Keratinocyte (primary cell): ENCODE measurements around the gene SH3BGRL. TPM values are rescaled to one million over a fixed set of nuclear protein-coding genes. Genes with fewer than 3 reads are reported as not detected.

ENCODE experiments used
- DNase-seq: peaks from one replicate; pipeline ENCODE4 v3.0.0-alpha.2; 2011; ENCODE audit warnings: low read depth, missing footprints, low spot score
- FAIRE-seq: peaks from 2 replicates; lab custom pipeline; 2011; peaks lifted over from hg19 to GRCh38; lab: Jason Lieb, UNC
- H2AFZ ChIP-seq: 2 replicates; pipeline ENCODE4 v1.6.0; 2012; ENCODE audit warnings: low read length, control low read depth, inconsistent platforms; ENCODE audit not compliant: control insufficient read depth
- H3K27ac ChIP-seq: 2 replicates; pipeline ENCODE4 v1.5.1; 2011; ENCODE audit warnings: low read length; ENCODE audit not compliant: control insufficient read depth, insufficient read depth
- H3K27me3 ChIP-seq: 3 replicates; pipeline ENCODE4 v1.6.0; 2011; ENCODE audit warnings: low read length; ENCODE audit not compliant: control insufficient read depth, insufficient read depth; ENCODE audit errors: extremely low read depth
- H3K36me3 ChIP-seq, 2 experiments: 2 replicates in 1 of 2; 3 replicates in 1 of 2; pipeline ENCODE4 v1.5.1; 2011; ENCODE audit warnings: low read length in 2 of 2, mild to moderate bottlenecking in 1 of 2; ENCODE audit not compliant: control insufficient read depth in 2 of 2, insufficient read depth in 2 of 2; ENCODE audit errors: extremely low read depth in 1 of 2
- H3K4me1 ChIP-seq: 3 replicates; pipeline ENCODE4 v1.5.1; 2011; ENCODE audit warnings: low read length; ENCODE audit not compliant: control insufficient read depth, insufficient read depth; ENCODE audit errors: extremely low read depth
- H3K4me2 ChIP-seq: 3 replicates; pipeline ENCODE4 v1.6.0; 2011; ENCODE audit warnings: low read depth, low read length; ENCODE audit not compliant: control insufficient read depth, insufficient read depth; ENCODE audit errors: extremely low read depth
- H3K4me3 ChIP-seq, 3 experiments: fragments of 200-600 bp in 1 of 3; sonication (generic) in 1 of 3; 2 replicates in 2 of 3; 3 replicates in 1 of 3; pipeline ENCODE4 v1.5.1; 2011 to 2016; ENCODE audit warnings: low read length in 3 of 3, mild to moderate bottlenecking in 3 of 3, control low read depth in 2 of 3, inconsistent platforms in 1 of 3, low read depth in 1 of 3, mixed read lengths in 1 of 3, mixed run types in 1 of 3, moderate library complexity in 1 of 3; ENCODE audit not compliant: control insufficient read depth in 2 of 3, insufficient read depth in 2 of 3; ENCODE audit errors: extremely low read depth in 1 of 3
- H3K79me2 ChIP-seq: 2 replicates; pipeline ENCODE4 v1.6.0; 2012; ENCODE audit warnings: low read length; ENCODE audit not compliant: control insufficient read depth, insufficient read depth
- H3K9ac ChIP-seq: 3 replicates; pipeline ENCODE4 v1.6.0; 2011; ENCODE audit warnings: low read length; ENCODE audit not compliant: control insufficient read depth, insufficient read depth; ENCODE audit errors: extremely low read depth
- H3K9me1 ChIP-seq: 3 replicates; pipeline ENCODE4 v1.6.0; 2011; ENCODE audit warnings: low read length; ENCODE audit not compliant: control insufficient read depth, insufficient read depth; ENCODE audit errors: extremely low read depth
- H3K9me3 ChIP-seq: 2 replicates; pipeline ENCODE4 v1.5.1; 2012; ENCODE audit warnings: low read depth, low read length; ENCODE audit not compliant: control insufficient read depth
- H4K20me1 ChIP-seq: 3 replicates; pipeline ENCODE4 v1.6.0; 2011; ENCODE audit warnings: low read length; ENCODE audit not compliant: control insufficient read depth, insufficient read depth; ENCODE audit errors: extremely low read depth
- EZH2 ChIP-seq: IDR thresholded peaks from one replicate; pipeline ENCODE4 v1.6.1; 2012; ENCODE audit warnings: inconsistent platforms, mild to moderate bottlenecking, low read length, moderate library complexity
- dilution Hi-C: fragments of 300-500 bp; cut with MboI; formaldehyde crosslinking; loops from one replicate; pipeline ENCODE4 v1.7.0; 2020; ENCODE audit warnings: low sequenced_read_pairs; ENCODE audit not compliant: extremely low pct_ligation_motif_present
- polyA plus RNA-seq, 5 experiments: library from polyadenylated mRNA; depleted of rRNA in 3 of 5; stranded (reverse) in 3 of 5; stranded (forward) in 1 of 5; unstranded in 1 of 5; fragments of >200 nt; gene quantifications; 1 replicate in 1 of 5; 2 replicates in 3 of 5; 3 replicates in 1 of 5; pipeline versions ENCODE4 v1.2.1 to v1.2.3, GENCODE V29; 2011 to 2012; ENCODE audit warnings: missing spikeins in 2 of 5, low read depth in 1 of 5, low replicate concordance in 1 of 5
- TF ChIP-seq, protein P1 (sequence below), 3 experiments: IDR thresholded peaks in 1 of 3; conservative IDR thresholded peaks in 1 of 3; optimal IDR thresholded peaks in 1 of 3; 2 replicates in 2 of 3; 3 replicates in 1 of 3; pipeline versions ENCODE3 to v1.5.1; 2011; ENCODE audit warnings: low read length in 3 of 3, mild to moderate bottlenecking in 3 of 3, moderate library complexity in 2 of 3, control low read depth in 1 of 3, inconsistent platforms in 1 of 3; ENCODE audit not compliant: insufficient read depth in 2 of 3; ENCODE audit errors: extremely low read depth in 1 of 3

Gene SH3BGRL
- polyA plus RNA-seq, 1 donor (not counting 4 experiments of a cell fraction or from before 2014, with no cell fraction given): 82.4 TPM

DNA sequence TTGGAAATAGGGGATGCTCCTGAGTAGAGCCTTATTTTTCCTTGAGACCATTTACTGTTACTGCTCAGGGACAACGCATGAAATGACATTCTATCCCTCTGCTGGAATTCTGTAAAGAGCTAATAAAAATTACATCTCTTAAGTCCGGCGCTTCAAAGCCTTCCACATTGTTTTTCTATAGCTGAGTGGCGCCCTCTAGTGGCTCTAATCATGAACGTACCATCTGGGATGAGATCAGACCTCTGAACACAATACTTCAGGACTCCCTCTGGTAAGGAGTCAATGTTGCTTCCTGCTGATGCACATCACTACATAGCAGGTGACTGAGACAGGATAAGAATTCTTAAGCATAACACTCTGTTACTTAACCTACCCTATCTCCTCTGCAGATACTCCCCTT is 6.2 kb upstream of the SH3BGRL start:
- dilution Hi-C loops: no loop called here
- H3K9me3 ChIP-seq: no peaks in the 10 kb centered on the region
- no peak overlapping the region for H3K9ac ChIP-seq
- H3K4me2 ChIP-seq: no peak overlapping the region
- FAIRE-seq (peak; percentile 52), DNase-seq (no peak)
- H3K27ac ChIP-seq: no peak overlapping the region
- H4K20me1 ChIP-seq: no peaks in the 10 kb centered on the region
- H3K79me2 ChIP-seq: no peaks in the 10 kb centered on the region
- H3K4me1 ChIP-seq: no peaks in the 10 kb centered on the region
- TF ChIP-seq, protein P1, sequence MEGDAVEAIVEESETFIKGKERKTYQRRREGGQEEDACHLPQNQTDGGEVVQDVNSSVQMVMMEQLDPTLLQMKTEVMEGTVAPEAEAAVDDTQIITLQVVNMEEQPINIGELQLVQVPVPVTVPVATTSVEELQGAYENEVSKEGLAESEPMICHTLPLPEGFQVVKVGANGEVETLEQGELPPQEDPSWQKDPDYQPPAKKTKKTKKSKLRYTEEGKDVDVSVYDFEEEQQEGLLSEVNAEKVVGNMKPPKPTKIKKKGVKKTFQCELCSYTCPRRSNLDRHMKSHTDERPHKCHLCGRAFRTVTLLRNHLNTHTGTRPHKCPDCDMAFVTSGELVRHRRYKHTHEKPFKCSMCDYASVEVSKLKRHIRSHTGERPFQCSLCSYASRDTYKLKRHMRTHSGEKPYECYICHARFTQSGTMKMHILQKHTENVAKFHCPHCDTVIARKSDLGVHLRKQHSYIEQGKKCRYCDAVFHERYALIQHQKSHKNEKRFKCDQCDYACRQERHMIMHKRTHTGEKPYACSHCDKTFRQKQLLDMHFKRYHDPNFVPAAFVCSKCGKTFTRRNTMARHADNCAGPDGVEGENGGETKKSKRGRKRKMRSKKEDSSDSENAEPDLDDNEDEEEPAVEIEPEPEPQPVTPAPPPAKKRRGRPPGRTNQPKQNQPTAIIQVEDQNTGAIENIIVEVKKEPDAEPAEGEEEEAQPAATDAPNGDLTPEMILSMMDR (optimal IDR thresholded peaks at IDR 0.05 in 1 of 3, IDR thresholded peaks at IDR 0.05 in 1 of 3, conservative IDR thresholded peaks at IDR 0.05 in 1 of 3; ENCODE audit: extremely low read depth in 1 of 3, insufficient read depth in 2 of 3, low read length in 3 of 3): peak; percentile 56 to 57 (median 57)
- TF ChIP-seq EZH2: no peak
- no peaks in the 10 kb centered on the region for H3K27me3 ChIP-seq
- no peak overlapping the region for H2AFZ ChIP-seq
- H3K36me3 ChIP-seq: no peaks in the 10 kb centered on the region
- no peak overlapping the region for H3K4me3 ChIP-seq
- no peaks in the 10 kb centered on the region for H3K9me1 ChIP-seq

DNA sequence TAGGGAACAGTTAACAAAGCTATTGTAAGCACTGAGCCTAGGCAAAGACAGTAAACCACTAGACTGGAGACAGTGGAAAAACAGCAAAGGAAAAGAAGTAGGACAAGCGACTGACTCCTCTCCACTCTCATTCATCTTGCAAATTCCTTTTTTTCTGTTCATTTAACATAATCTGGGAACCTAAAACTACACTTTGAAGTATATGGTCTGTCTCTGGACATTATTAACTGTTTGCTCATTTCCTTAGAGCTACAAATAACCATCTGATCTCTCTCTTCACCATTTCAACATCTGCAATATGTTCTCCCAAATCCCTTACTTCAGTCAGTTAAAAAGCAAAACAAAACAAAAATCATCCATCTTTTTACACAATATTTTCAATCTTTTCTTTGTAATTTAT is 831 bp upstream of the SH3BGRL start:
- no peak for FAIRE-seq
- H3K9ac ChIP-seq: peak overlapping the region; percentile 75
- TF ChIP-seq, protein P1 (optimal IDR thresholded peaks at IDR 0.05 in 1 of 3, IDR thresholded peaks at IDR 0.05 in 1 of 3, conservative IDR thresholded peaks at IDR 0.05 in 1 of 3; ENCODE audit: extremely low read depth in 1 of 3, insufficient read depth in 2 of 3, low read length in 3 of 3): no peak
- TF ChIP-seq EZH2: no peak
- peak overlapping the region; percentile 51 for H2AFZ ChIP-seq
- no peaks in the 10 kb centered on the region for H3K36me3 ChIP-seq
- peaks cover 7% of the 10 kb centered on the region for H3K79me2 ChIP-seq
- DNase-seq: no peak
- no peaks in the 10 kb centered on the region for H3K27me3 ChIP-seq
- H3K4me2 ChIP-seq: peak overlapping the region; percentile 88
- peak overlapping the region; percentile 47 to 86 (median 77) for H3K4me3 ChIP-seq
- H3K9me3 ChIP-seq: no peaks in the 10 kb centered on the region
- dilution Hi-C loops: no loop called here
- no peaks in the 10 kb centered on the region for H3K4me1 ChIP-seq
- H3K27ac ChIP-seq: peak overlapping the region; percentile 69
- H4K20me1 ChIP-seq: no peaks in the 10 kb centered on the region
- H3K9me1 ChIP-seq: no peaks in the 10 kb centered on the region
